Trophoblast cell (in vitro differentiated cells and primary cell): Measurements from ENCODE around the gene REX1BD.

Experiments
- DNase-seq, 2 donors: peaks; one replicate each; pipeline ENCODE4 v3.0.0-alpha.2; 2016
- H2AFZ ChIP-seq: 2 replicates; pipeline ENCODE4 v1.6.1; 2013; ENCODE audit warnings: low read length, moderate library complexity, mild to moderate bottlenecking; ENCODE audit not compliant: insufficient read depth, poor library complexity
- H2AK5ac ChIP-seq: 2 replicates; pipeline ENCODE4 v1.6.1; 2013; ENCODE audit warnings: mild to moderate bottlenecking, low read length
- H2BK120ac ChIP-seq: 2 replicates; pipeline ENCODE4 v1.6.1; 2013; ENCODE audit warnings: low read length, mild to moderate bottlenecking, moderate library complexity; ENCODE audit not compliant: insufficient read depth, poor library complexity
- H2BK12ac ChIP-seq: 2 replicates; pipeline ENCODE4 v1.6.1; 2013; ENCODE audit warnings: mild to moderate bottlenecking, low read length, moderate library complexity
- H2BK5ac ChIP-seq: 2 replicates; pipeline ENCODE4 v1.6.1; 2013; ENCODE audit warnings: low read length, low read depth, moderate library complexity, mild to moderate bottlenecking; ENCODE audit not compliant: poor library complexity
- H3K14ac ChIP-seq: 2 replicates; pipeline ENCODE4 v1.6.1; 2013; ENCODE audit warnings: mild to moderate bottlenecking, low read length
- H3K18ac ChIP-seq: 2 replicates; pipeline ENCODE4 v1.6.1; 2013; ENCODE audit warnings: mild to moderate bottlenecking, low read length
- H3K23ac ChIP-seq: 2 replicates; pipeline ENCODE4 v1.6.1; 2013; ENCODE audit warnings: low read length
- H3K27ac ChIP-seq: 2 replicates; pipeline ENCODE4 v1.5.1; 2013; ENCODE audit warnings: low read depth, mild to moderate bottlenecking, inconsistent platforms, low read length, moderate library complexity
- H3K27me3 ChIP-seq: 2 replicates; pipeline ENCODE4 v1.6.1; 2013; ENCODE audit warnings: inconsistent platforms, mild to moderate bottlenecking, low read length, moderate library complexity; ENCODE audit not compliant: insufficient read depth
- H3K36me3 ChIP-seq, 2 experiments: 1 replicate in 1 of 2; 2 replicates in 1 of 2; pipeline ENCODE4 v1.6.1; 2013; ENCODE audit warnings: low read length in 2 of 2, mild to moderate bottlenecking in 2 of 2, moderate library complexity in 1 of 2; ENCODE audit not compliant: insufficient read depth in 2 of 2, control insufficient read depth in 1 of 2
- H3K4ac ChIP-seq: 2 replicates; pipeline ENCODE4 v1.6.1; 2013; ENCODE audit warnings: low read depth, mild to moderate bottlenecking, low read length, moderate library complexity
- H3K4me1 ChIP-seq, 2 experiments: 1 replicate in 1 of 2; 2 replicates in 1 of 2; pipeline ENCODE4 v1.6.1; 2013; ENCODE audit warnings: low read length in 2 of 2, mild to moderate bottlenecking in 2 of 2, moderate library complexity in 1 of 2; ENCODE audit not compliant: insufficient read depth in 2 of 2, control insufficient read depth in 1 of 2
- H3K4me2 ChIP-seq: 2 replicates; pipeline ENCODE4 v1.6.1; 2013; ENCODE audit warnings: inconsistent platforms, mild to moderate bottlenecking, low read length, moderate library complexity
- H3K4me3 ChIP-seq: 2 replicates; pipeline ENCODE4 v1.5.1; 2013; ENCODE audit warnings: mild to moderate bottlenecking, low read depth, low read length, inconsistent platforms
- H3K79me1 ChIP-seq: one replicate; pipeline ENCODE4 v1.6.1; 2013; ENCODE audit warnings: low read length
- H3K79me2 ChIP-seq: 2 replicates; pipeline ENCODE4 v1.6.1; 2013; ENCODE audit warnings: low read length, mild to moderate bottlenecking; ENCODE audit not compliant: control insufficient read depth, insufficient read depth, poor library complexity
- H3K9ac ChIP-seq: 2 replicates; pipeline ENCODE4 v1.6.1; 2013; ENCODE audit warnings: mild to moderate bottlenecking, low read length
- H3K9me3 ChIP-seq: 2 replicates; pipeline ENCODE4 v1.6.1; 2013; ENCODE audit warnings: low read depth, mild to moderate bottlenecking, control low read depth, inconsistent platforms, low read length; ENCODE audit not compliant: insufficient read depth
- H4K12ac ChIP-seq: 2 replicates; pipeline ENCODE4 v1.6.1; 2013; ENCODE audit warnings: low read depth, mild to moderate bottlenecking, low read length, moderate library complexity
- H4K8ac ChIP-seq: 2 replicates; pipeline ENCODE4 v1.6.1; 2013; ENCODE audit warnings: low read depth, mild to moderate bottlenecking, low read length, moderate library complexity
- H4K91ac ChIP-seq: one replicate; pipeline ENCODE4 v1.6.1; 2013; ENCODE audit warnings: low read depth, mild to moderate bottlenecking, low read length, moderate library complexity
- WGBS: extraction: QIAGEN DNeasy Blood & Tissue Kit; methylation state at CpG from one replicate; pipeline ENCODE4 v1.1.7; 2013; ENCODE audit warnings: missing lambda C conversion rate; ENCODE audit not compliant: insufficient read length, insufficient coverage; ENCODE audit errors: extremely low coverage; 5-methylcytosine and 5-hydroxymethylcytosine counted together

The REX1BD gene

GRCh38 chr19:18541992-18542940 is 46.3 kb upstream of the REX1BD start:
- H3K36me3 ChIP-seq = peaks cover 31 to 32% of the 10 kb centered on the region in 2 experiments
- H3K9ac ChIP-seq = no peak overlapping the region
- peak overlapping the region; percentile 60 for H3K18ac ChIP-seq
- H2BK12ac ChIP-seq = peak overlapping the region; percentile 32
- H4K8ac ChIP-seq = peak overlapping the region; percentile 63
- peak overlapping the region; percentile 23 for H2AK5ac ChIP-seq
- H3K79me1 ChIP-seq = peaks cover 10% of the 10 kb centered on the region
- H4K91ac ChIP-seq = peak overlapping the region; percentile 36
- WGBS = no CpG with 5 or more reads among the region's 11 CpGs
- peak overlapping the region; percentile 39 for H2BK120ac ChIP-seq
- H3K79me2 ChIP-seq = peaks cover 8% of the 10 kb centered on the region
- H3K4me2 ChIP-seq = peak overlapping the region; percentile 57
- no peaks in the 10 kb centered on the region for H3K27me3 ChIP-seq
- H3K27ac ChIP-seq = no peak overlapping the region
- peak overlapping the region; percentile 16 for H3K14ac ChIP-seq
- H2BK5ac ChIP-seq = no peak overlapping the region
- H3K23ac ChIP-seq = no peak overlapping the region
- peak in 1 of 2 donors; percentile 20 for DNase-seq
- peak overlapping the region; percentile 89 for H4K12ac ChIP-seq
- H2AFZ ChIP-seq = no peak overlapping the region
- H3K9me3 ChIP-seq = no peaks in the 10 kb centered on the region
- peak overlapping the region; percentile 91 for H3K4ac ChIP-seq
- H3K4me3 ChIP-seq = peak overlapping the region; percentile 87
- peaks cover 6 to 13% of the 10 kb centered on the region in 2 experiments for H3K4me1 ChIP-seq

- Histone ChIP-seq H3K18ac (peak within 1 kb of the TSS; percentile 97), H3K4me3 (peak within 1 kb of the TSS; percentile 87), H3K4me1 (peaks cover 6 to 11% of the 10 kb centered on the region in 2 experiments), H4K8ac (peak within 1 kb of the TSS; percentile 94), H3K4ac (peak within 1 kb of the TSS; percentile 99), H2AFZ (peak within 1 kb of the TSS; percentile 52), H3K9me3 (no peaks in the 10 kb centered on the region), H2BK12ac (peak within 1 kb of the TSS; percentile 32), H3K36me3 (peaks cover 21 to 23% of the 10 kb centered on the region in 2 experiments), H3K14ac (peak within 1 kb of the TSS; percentile 99), H2AK5ac (peak within 1 kb of the TSS; percentile 99), H3K4me2 (peak within 1 kb of the TSS; percentile 94), H3K23ac (no peak within 1 kb of the TSS), H2BK5ac (peak within 1 kb of the TSS; percentile 92), H3K27me3 (no peaks in the 10 kb centered on the region), H3K79me2 (peaks cover 8% of the 10 kb centered on the region), H3K79me1 (peaks cover 10% of the 10 kb centered on the region), H4K91ac (peak within 1 kb of the TSS; percentile 93), H3K27ac (peak within 1 kb of the TSS; percentile 57), H2BK120ac (peak within 1 kb of the TSS; percentile 92), H3K9ac (peak within 1 kb of the TSS; percentile 82), H4K12ac (peak within 1 kb of the TSS; percentile 89)
- no CpG with 5 or more reads among the region's 86 CpGs for WGBS
- DNase-seq = peak; percentile 87 to 92
Observed at GRCh38 chr19:18542941-18543813, 45.4 kb upstream of the REX1BD start, which contains the start of gene FKBP8. TSS of gene FKBP8 (minus strand) at chr19:18543573. CDS start at chr19:18541970, 1,603 bp downstream.

GRCh38 chr19:18543814-18544475 is 44.7 kb upstream of the REX1BD start:
- H3K79me2 ChIP-seq = peaks cover 8% of the 10 kb centered on the region
- peak overlapping the region; percentile 94 for H3K4me2 ChIP-seq
- peak overlapping the region; percentile 22 for H3K18ac ChIP-seq
- H3K4ac ChIP-seq = peak overlapping the region; percentile 55
- H4K12ac ChIP-seq = peak overlapping the region; percentile 77
- H3K9me3 ChIP-seq = no peaks in the 10 kb centered on the region
- H3K9ac ChIP-seq = peak overlapping the region; percentile 79
- peak overlapping the region; percentile 11 for H2AK5ac ChIP-seq
- H3K23ac ChIP-seq = no peak overlapping the region
- peaks cover 10% of the 10 kb centered on the region for H3K79me1 ChIP-seq
- H3K4me1 ChIP-seq = peaks cover 6 to 11% of the 10 kb centered on the region in 2 experiments
- H3K27me3 ChIP-seq = no peaks in the 10 kb centered on the region
- H2AFZ ChIP-seq = peak overlapping the region; percentile 32
- peak overlapping the region; percentile 55 for H2BK120ac ChIP-seq
- DNase-seq = peak; percentile 79
- peaks cover 20 to 21% of the 10 kb centered on the region in 2 experiments for H3K36me3 ChIP-seq
- peak overlapping the region; percentile 57 for H3K27ac ChIP-seq
- H4K8ac ChIP-seq = peak overlapping the region; percentile 89
- no CpG with 5 or more reads among the region's 12 CpGs for WGBS
- peak overlapping the region; percentile 71 for H3K14ac ChIP-seq
- peak overlapping the region; percentile 77 for H4K91ac ChIP-seq
- peak overlapping the region; percentile 63 for H3K4me3 ChIP-seq
- H2BK12ac ChIP-seq = no peak overlapping the region
- peak overlapping the region; percentile 25 for H2BK5ac ChIP-seq
